ENCODE results near the gene LTA4H. TPM values are rescaled to one million over a fixed set of nuclear protein-coding genes. Genes with fewer than 3 reads are reported as not detected.

The LTA4H gene
- total and polyA plus RNA-seq, 5 donors: 36.8 to 57.0 (median 43.8) TPM

- DNase-seq: no peak
- ATAC-seq: no peak
- H3K27ac ChIP-seq (ENCODE audit: low read length): no peak overlapping the region
- 49% methylated on average over 4 of the region's 4 CpGs for WGBS
- no peaks in the 10 kb centered on the region for H3K4me1 ChIP-seq (ENCODE audit: control insufficient read depth, insufficient read depth, low read length)
- no peak overlapping the region for H3K4me3 ChIP-seq (ENCODE audit: low read length)
- intact Hi-C loops (cut with DNase I): no loop called here
- no peaks in the 10 kb centered on the region for H3K27me3 ChIP-seq (ENCODE audit: control insufficient read depth, insufficient read depth)
- no peaks in the 10 kb centered on the region for H3K9me3 ChIP-seq (ENCODE audit: control insufficient read depth, low read length)
These were observed 45.8 kb downstream of the LTA4H start for GRCh38 chr12:95989504-95990123.

GRCh38 chr12:95988506-95989275 lies 46.7 kb downstream of the LTA4H start:
- DNase-seq (no peak), ATAC-seq (peak in 1 of 2 donors; percentile 78)
- Histone ChIP-seq H3K27me3 (ENCODE audit: control insufficient read depth, insufficient read depth) (no peaks in the 10 kb centered on the region), H3K9me3 (ENCODE audit: control insufficient read depth, low read length) (no peaks in the 10 kb centered on the region), H3K4me3 (ENCODE audit: low read length) (no peak overlapping the region), H3K27ac (ENCODE audit: low read length) (no peak overlapping the region), H3K4me1 (ENCODE audit: control insufficient read depth, insufficient read depth, low read length) (no peaks in the 10 kb centered on the region)
- 78% methylated on average over 11 of the region's 11 CpGs for WGBS
- intact Hi-C loops (cut with DNase I): no loop called here

GRCh38 chr12:95986635-95987570 lies 48.5 kb downstream of the LTA4H start:
- Histone ChIP-seq H3K4me3 (ENCODE audit: low read length) (no peak overlapping the region), H3K4me1 (ENCODE audit: control insufficient read depth, insufficient read depth, low read length) (no peaks in the 10 kb centered on the region), H3K9me3 (ENCODE audit: control insufficient read depth, low read length) (no peaks in the 10 kb centered on the region), H3K27me3 (ENCODE audit: control insufficient read depth, insufficient read depth) (no peaks in the 10 kb centered on the region), H3K27ac (ENCODE audit: low read length) (no peak overlapping the region)
- intact Hi-C loops (cut with DNase I): no loop called here
- WGBS: 77% methylated on average over 14 of the region's 14 CpGs
- ATAC-seq (no peak), DNase-seq (no peak)

GRCh38 chr12:95984682-95985081 lies 50.7 kb downstream of the LTA4H start:
- no peak for DNase-seq
- no peaks in the 10 kb centered on the region for H3K27me3 ChIP-seq (ENCODE audit: control insufficient read depth, insufficient read depth)
- no peak for ATAC-seq
- 87% methylated on average over 1 of the region's 1 CpG for WGBS
- H3K4me3 ChIP-seq (ENCODE audit: low read length): no peak overlapping the region
- intact Hi-C loops (cut with DNase I): no loop called here
- H3K4me1 ChIP-seq (ENCODE audit: control insufficient read depth, insufficient read depth, low read length): no peaks in the 10 kb centered on the region
- no peak overlapping the region for H3K27ac ChIP-seq (ENCODE audit: low read length)
- no peaks in the 10 kb centered on the region for H3K9me3 ChIP-seq (ENCODE audit: control insufficient read depth, low read length)

- H3K27me3 ChIP-seq (ENCODE audit: control insufficient read depth, insufficient read depth): no peaks in the 10 kb centered on the region
- H3K9me3 ChIP-seq (ENCODE audit: control insufficient read depth, low read length): no peaks in the 10 kb centered on the region
- H3K4me1 ChIP-seq (ENCODE audit: control insufficient read depth, insufficient read depth, low read length): no peaks in the 10 kb centered on the region
- DNase-seq: no peak
- ATAC-seq: no peak
- no peak overlapping the region for H3K27ac ChIP-seq (ENCODE audit: low read length)
- H3K4me3 ChIP-seq (ENCODE audit: low read length): no peak overlapping the region
- WGBS: 55% methylated on average over 1 of the region's 1 CpG
- intact Hi-C loops (cut with DNase I): no loop called here
These were observed 52.8 kb downstream of the LTA4H start for GRCh38 chr12:95982602-95983001.

- ATAC-seq: no peak
- Histone ChIP-seq H3K4me1 (ENCODE audit: control insufficient read depth, insufficient read depth, low read length) (no peaks in the 10 kb centered on the region), H3K27me3 (ENCODE audit: control insufficient read depth, insufficient read depth) (no peaks in the 10 kb centered on the region), H3K9me3 (ENCODE audit: control insufficient read depth, low read length) (no peaks in the 10 kb centered on the region), H3K27ac (ENCODE audit: low read length) (no peak overlapping the region), H3K4me3 (ENCODE audit: low read length) (no peak overlapping the region)
- 89% methylated on average over 5 of the region's 5 CpGs for WGBS
- intact Hi-C loops (cut with DNase I): no loop called here
- no peak for DNase-seq
These were observed 55.0 kb downstream of the LTA4H start for GRCh38 chr12:95980437-95980836.

- Histone ChIP-seq H3K9me3 (ENCODE audit: control insufficient read depth, low read length) (no peaks in the 10 kb centered on the region), H3K27ac (ENCODE audit: low read length) (no peak overlapping the region), H3K27me3 (ENCODE audit: control insufficient read depth, insufficient read depth) (no peaks in the 10 kb centered on the region), H3K4me1 (ENCODE audit: control insufficient read depth, insufficient read depth, low read length) (no peaks in the 10 kb centered on the region), H3K4me3 (ENCODE audit: low read length) (no peak overlapping the region)
- DNase-seq (no peak), ATAC-seq (no peak)
- 86% methylated on average over 3 of the region's 3 CpGs for WGBS
- intact Hi-C loops (cut with DNase I): no loop called here
These were observed 56.6 kb downstream of the LTA4H start for GRCh38 chr12:95978774-95979173.

- ATAC-seq (no peak), DNase-seq (no peak)
- Histone ChIP-seq H3K4me3 (ENCODE audit: low read length) (no peak overlapping the region), H3K27me3 (ENCODE audit: control insufficient read depth, insufficient read depth) (no peaks in the 10 kb centered on the region), H3K9me3 (ENCODE audit: control insufficient read depth, low read length) (no peaks in the 10 kb centered on the region), H3K4me1 (ENCODE audit: control insufficient read depth, insufficient read depth, low read length) (no peaks in the 10 kb centered on the region), H3K27ac (ENCODE audit: low read length) (no peak overlapping the region)
- intact Hi-C loops (cut with DNase I): no loop called here
- 92% methylated on average over 5 of the region's 5 CpGs for WGBS
These were observed 57.0 kb downstream of the LTA4H start for GRCh38 chr12:95978351-95978750.

- 86% methylated on average over 11 of the region's 11 CpGs for WGBS
- no peak for ATAC-seq
- Histone ChIP-seq H3K4me3 (ENCODE audit: low read length) (no peak overlapping the region), H3K27me3 (ENCODE audit: control insufficient read depth, insufficient read depth) (no peaks in the 10 kb centered on the region), H3K4me1 (ENCODE audit: control insufficient read depth, insufficient read depth, low read length) (no peaks in the 10 kb centered on the region), H3K9me3 (ENCODE audit: control insufficient read depth, low read length) (no peaks in the 10 kb centered on the region), H3K27ac (ENCODE audit: low read length) (no peak overlapping the region)
- intact Hi-C loops (cut with DNase I): no loop called here
- DNase-seq: no peak
These were observed 57.6 kb downstream of the LTA4H start for GRCh38 chr12:95977764-95978305.

GRCh38 chr12:95976416-95976832 lies 59.0 kb downstream of the LTA4H start:
- Histone ChIP-seq H3K9me3 (ENCODE audit: control insufficient read depth, low read length) (no peaks in the 10 kb centered on the region), H3K27me3 (ENCODE audit: control insufficient read depth, insufficient read depth) (no peaks in the 10 kb centered on the region), H3K4me1 (ENCODE audit: control insufficient read depth, insufficient read depth, low read length) (no peaks in the 10 kb centered on the region), H3K27ac (ENCODE audit: low read length) (no peak overlapping the region), H3K4me3 (ENCODE audit: low read length) (no peak overlapping the region)
- no peak for ATAC-seq
- intact Hi-C loops (cut with DNase I): no loop called here
- 91% methylated on average over 8 of the region's 8 CpGs for WGBS
- DNase-seq: no peak

GRCh38 chr12:95975491-95975890 lies 59.9 kb downstream of the LTA4H start:
- Histone ChIP-seq H3K4me1 (ENCODE audit: control insufficient read depth, insufficient read depth, low read length) (no peaks in the 10 kb centered on the region), H3K9me3 (ENCODE audit: control insufficient read depth, low read length) (no peaks in the 10 kb centered on the region), H3K4me3 (ENCODE audit: low read length) (no peak overlapping the region), H3K27me3 (ENCODE audit: control insufficient read depth, insufficient read depth) (no peaks in the 10 kb centered on the region), H3K27ac (ENCODE audit: low read length) (no peak overlapping the region)
- intact Hi-C loops (cut with DNase I): no loop called here
- DNase-seq: no peak
- ATAC-seq: no peak
- WGBS: 87% methylated on average over 4 of the region's 4 CpGs
